Keratinocyte (primary cell): ENCODE measurements around the gene BHMT. TPM values are rescaled to one million over a fixed set of nuclear protein-coding genes. Genes with fewer than 3 reads are reported as not detected.

ENCODE experiments used
- DNase-seq: peaks from one replicate; pipeline ENCODE4 v3.0.0-alpha.2; 2011; ENCODE audit warnings: low read depth, missing footprints, low spot score
- FAIRE-seq: peaks from 2 replicates; lab custom pipeline; 2011; peaks lifted over from hg19 to GRCh38; lab: Jason Lieb, UNC
- H2AFZ ChIP-seq: 2 replicates; pipeline ENCODE4 v1.6.0; 2012; ENCODE audit warnings: low read length, control low read depth, inconsistent platforms; ENCODE audit not compliant: control insufficient read depth
- H3K27ac ChIP-seq: 2 replicates; pipeline ENCODE4 v1.5.1; 2011; ENCODE audit warnings: low read length; ENCODE audit not compliant: control insufficient read depth, insufficient read depth
- H3K27me3 ChIP-seq: 3 replicates; pipeline ENCODE4 v1.6.0; 2011; ENCODE audit warnings: low read length; ENCODE audit not compliant: control insufficient read depth, insufficient read depth; ENCODE audit errors: extremely low read depth
- H3K36me3 ChIP-seq, 2 experiments: 2 replicates in 1 of 2; 3 replicates in 1 of 2; pipeline ENCODE4 v1.5.1; 2011; ENCODE audit warnings: low read length in 2 of 2, mild to moderate bottlenecking in 1 of 2; ENCODE audit not compliant: control insufficient read depth in 2 of 2, insufficient read depth in 2 of 2; ENCODE audit errors: extremely low read depth in 1 of 2
- H3K4me1 ChIP-seq: 3 replicates; pipeline ENCODE4 v1.5.1; 2011; ENCODE audit warnings: low read length; ENCODE audit not compliant: control insufficient read depth, insufficient read depth; ENCODE audit errors: extremely low read depth
- H3K4me2 ChIP-seq: 3 replicates; pipeline ENCODE4 v1.6.0; 2011; ENCODE audit warnings: low read depth, low read length; ENCODE audit not compliant: control insufficient read depth, insufficient read depth; ENCODE audit errors: extremely low read depth
- H3K4me3 ChIP-seq, 3 experiments: fragments of 200-600 bp in 1 of 3; sonication (generic) in 1 of 3; 2 replicates in 2 of 3; 3 replicates in 1 of 3; pipeline ENCODE4 v1.5.1; 2011 to 2016; ENCODE audit warnings: low read length in 3 of 3, mild to moderate bottlenecking in 3 of 3, control low read depth in 2 of 3, inconsistent platforms in 1 of 3, low read depth in 1 of 3, mixed read lengths in 1 of 3, mixed run types in 1 of 3, moderate library complexity in 1 of 3; ENCODE audit not compliant: control insufficient read depth in 2 of 3, insufficient read depth in 2 of 3; ENCODE audit errors: extremely low read depth in 1 of 3
- H3K79me2 ChIP-seq: 2 replicates; pipeline ENCODE4 v1.6.0; 2012; ENCODE audit warnings: low read length; ENCODE audit not compliant: control insufficient read depth, insufficient read depth
- H3K9ac ChIP-seq: 3 replicates; pipeline ENCODE4 v1.6.0; 2011; ENCODE audit warnings: low read length; ENCODE audit not compliant: control insufficient read depth, insufficient read depth; ENCODE audit errors: extremely low read depth
- H3K9me1 ChIP-seq: 3 replicates; pipeline ENCODE4 v1.6.0; 2011; ENCODE audit warnings: low read length; ENCODE audit not compliant: control insufficient read depth, insufficient read depth; ENCODE audit errors: extremely low read depth
- H3K9me3 ChIP-seq: 2 replicates; pipeline ENCODE4 v1.5.1; 2012; ENCODE audit warnings: low read depth, low read length; ENCODE audit not compliant: control insufficient read depth
- H4K20me1 ChIP-seq: 3 replicates; pipeline ENCODE4 v1.6.0; 2011; ENCODE audit warnings: low read length; ENCODE audit not compliant: control insufficient read depth, insufficient read depth; ENCODE audit errors: extremely low read depth
- EZH2 ChIP-seq: IDR thresholded peaks from one replicate; pipeline ENCODE4 v1.6.1; 2012; ENCODE audit warnings: inconsistent platforms, mild to moderate bottlenecking, low read length, moderate library complexity
- dilution Hi-C: fragments of 300-500 bp; cut with MboI; formaldehyde crosslinking; loops from one replicate; pipeline ENCODE4 v1.7.0; 2020; ENCODE audit warnings: low sequenced_read_pairs; ENCODE audit not compliant: extremely low pct_ligation_motif_present
- polyA plus RNA-seq, 5 experiments: library from polyadenylated mRNA; depleted of rRNA in 3 of 5; stranded (reverse) in 3 of 5; stranded (forward) in 1 of 5; unstranded in 1 of 5; fragments of >200 nt; gene quantifications; 1 replicate in 1 of 5; 2 replicates in 3 of 5; 3 replicates in 1 of 5; pipeline versions ENCODE4 v1.2.1 to v1.2.3, GENCODE V29; 2011 to 2012; ENCODE audit warnings: missing spikeins in 2 of 5, low read depth in 1 of 5, low replicate concordance in 1 of 5
- TF ChIP-seq, protein P1 (sequence below), 3 experiments: IDR thresholded peaks in 1 of 3; conservative IDR thresholded peaks in 1 of 3; optimal IDR thresholded peaks in 1 of 3; 2 replicates in 2 of 3; 3 replicates in 1 of 3; pipeline versions ENCODE3 to v1.5.1; 2011; ENCODE audit warnings: low read length in 3 of 3, mild to moderate bottlenecking in 3 of 3, moderate library complexity in 2 of 3, control low read depth in 1 of 3, inconsistent platforms in 1 of 3; ENCODE audit not compliant: insufficient read depth in 2 of 3; ENCODE audit errors: extremely low read depth in 1 of 3

BHMT gene
- polyA plus RNA-seq, 1 donor (not counting 4 experiments of a cell fraction or from before 2014, with no cell fraction given) = not detected

DNA sequence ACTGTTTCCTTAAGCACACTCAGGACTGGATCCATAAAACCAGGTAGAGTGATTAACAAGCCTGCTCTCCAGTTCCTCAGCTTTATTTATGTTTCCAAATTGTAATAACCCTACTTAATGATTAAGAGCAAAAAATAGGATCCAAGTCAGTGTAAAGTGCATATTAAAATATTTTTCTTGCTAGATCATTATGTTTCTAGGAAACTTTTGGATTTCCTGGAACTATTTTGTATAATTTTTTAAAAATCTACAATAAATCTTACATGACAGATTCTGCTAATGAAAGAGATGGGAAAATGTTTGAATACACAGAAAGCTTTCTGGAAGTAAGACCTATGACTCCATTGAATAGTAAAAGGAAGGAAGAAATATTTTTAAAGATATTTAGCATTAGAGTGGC, 35.5 kb downstream of the BHMT start:
- no peaks in the 10 kb centered on the region for H4K20me1 ChIP-seq
- H3K79me2 ChIP-seq = no peaks in the 10 kb centered on the region
- H3K36me3 ChIP-seq = no peaks in the 10 kb centered on the region
- TF ChIP-seq, protein P1, sequence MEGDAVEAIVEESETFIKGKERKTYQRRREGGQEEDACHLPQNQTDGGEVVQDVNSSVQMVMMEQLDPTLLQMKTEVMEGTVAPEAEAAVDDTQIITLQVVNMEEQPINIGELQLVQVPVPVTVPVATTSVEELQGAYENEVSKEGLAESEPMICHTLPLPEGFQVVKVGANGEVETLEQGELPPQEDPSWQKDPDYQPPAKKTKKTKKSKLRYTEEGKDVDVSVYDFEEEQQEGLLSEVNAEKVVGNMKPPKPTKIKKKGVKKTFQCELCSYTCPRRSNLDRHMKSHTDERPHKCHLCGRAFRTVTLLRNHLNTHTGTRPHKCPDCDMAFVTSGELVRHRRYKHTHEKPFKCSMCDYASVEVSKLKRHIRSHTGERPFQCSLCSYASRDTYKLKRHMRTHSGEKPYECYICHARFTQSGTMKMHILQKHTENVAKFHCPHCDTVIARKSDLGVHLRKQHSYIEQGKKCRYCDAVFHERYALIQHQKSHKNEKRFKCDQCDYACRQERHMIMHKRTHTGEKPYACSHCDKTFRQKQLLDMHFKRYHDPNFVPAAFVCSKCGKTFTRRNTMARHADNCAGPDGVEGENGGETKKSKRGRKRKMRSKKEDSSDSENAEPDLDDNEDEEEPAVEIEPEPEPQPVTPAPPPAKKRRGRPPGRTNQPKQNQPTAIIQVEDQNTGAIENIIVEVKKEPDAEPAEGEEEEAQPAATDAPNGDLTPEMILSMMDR (optimal IDR thresholded peaks at IDR 0.05 in 1 of 3, IDR thresholded peaks at IDR 0.05 in 1 of 3, conservative IDR thresholded peaks at IDR 0.05 in 1 of 3; ENCODE audit: extremely low read depth in 1 of 3, insufficient read depth in 2 of 3, low read length in 3 of 3) = no peak
- H3K4me2 ChIP-seq = no peak overlapping the region
- no peaks in the 10 kb centered on the region for H3K9me1 ChIP-seq
- H3K27ac ChIP-seq = peak overlapping the region; percentile 51
- H3K4me1 ChIP-seq = peaks cover 32% of the 10 kb centered on the region
- H3K9me3 ChIP-seq = no peaks in the 10 kb centered on the region
- FAIRE-seq (no peak), DNase-seq (no peak)
- no peak overlapping the region for H3K4me3 ChIP-seq
- H3K9ac ChIP-seq = no peak overlapping the region
- H2AFZ ChIP-seq = no peak overlapping the region
- dilution Hi-C loops = no loop called here
- H3K27me3 ChIP-seq = no peaks in the 10 kb centered on the region

DNA sequence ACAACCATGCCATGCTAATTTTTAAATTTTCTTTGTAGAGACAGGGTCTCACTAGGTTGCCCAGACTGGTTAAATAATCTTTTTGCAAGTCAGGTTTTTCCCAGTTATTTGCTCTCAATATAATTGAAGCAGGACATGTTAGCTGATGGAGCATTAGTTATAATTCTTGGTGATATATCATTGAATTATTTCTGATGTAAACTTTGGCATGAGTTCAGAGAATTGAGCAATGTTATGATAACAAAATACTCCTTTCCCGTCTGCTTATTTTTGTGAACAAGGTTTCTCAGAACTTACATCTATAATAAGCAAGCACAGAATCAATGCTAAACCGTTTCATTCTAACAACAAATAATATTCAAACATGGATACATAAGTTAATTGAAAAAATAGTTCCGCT, 37.8 kb downstream of the BHMT start:
- H3K4me2 ChIP-seq = no peak overlapping the region
- no peak overlapping the region for H3K9ac ChIP-seq
- no peak overlapping the region for H3K27ac ChIP-seq
- TF ChIP-seq EZH2 = no peak
- TF ChIP-seq, protein P1 (optimal IDR thresholded peaks at IDR 0.05 in 1 of 3, IDR thresholded peaks at IDR 0.05 in 1 of 3, conservative IDR thresholded peaks at IDR 0.05 in 1 of 3; ENCODE audit: extremely low read depth in 1 of 3, insufficient read depth in 2 of 3, low read length in 3 of 3) = no peak
- DNase-seq (no peak), FAIRE-seq (no peak)
- H2AFZ ChIP-seq = no peak overlapping the region
- peaks cover 18% of the 10 kb centered on the region for H3K4me1 ChIP-seq
- no peaks in the 10 kb centered on the region for H4K20me1 ChIP-seq
- no peaks in the 10 kb centered on the region for H3K79me2 ChIP-seq
- dilution Hi-C loops = no loop called here
- H3K36me3 ChIP-seq = no peaks in the 10 kb centered on the region
- H3K9me1 ChIP-seq = no peaks in the 10 kb centered on the region
- no peaks in the 10 kb centered on the region for H3K9me3 ChIP-seq
- no peak overlapping the region for H3K4me3 ChIP-seq
- H3K27me3 ChIP-seq = no peaks in the 10 kb centered on the region
